22Rv1 (cell line): ENCODE results near the gene TYMS.

ENCODE experiments used
- CTCF ChIP-seq: fragments of 450-650 bp; IDR thresholded peaks from 2 replicates; pipeline ENCODE4 v1.5.1; 2017; ENCODE audit warnings: mild to moderate bottlenecking
- ZFX ChIP-seq: fragments of 450-650 bp; IDR thresholded peaks from 2 replicates; pipeline ENCODE4 v1.6.1; 2017; ENCODE audit warnings: antibody characterized with exemption, borderline replicate concordance

GRCh38 chr18:679516-679915 lies 22.1 kb downstream of the TYMS start:
- TF ChIP-seq CTCF (no peak), ZFX (no peak)
